GM19023 (cell line): ENCODE measurements around the gene HLF.

Source experiments
- ATAC-seq: cut with Tn5 transposase; IDR thresholded peaks from one replicate; pipeline ENCODE4 v1.9.1; 2021; ENCODE audit warnings: mild to moderate bottlenecking, moderate library complexity; ENCODE audit not compliant: unreplicated experiment

HLF gene

DNA sequence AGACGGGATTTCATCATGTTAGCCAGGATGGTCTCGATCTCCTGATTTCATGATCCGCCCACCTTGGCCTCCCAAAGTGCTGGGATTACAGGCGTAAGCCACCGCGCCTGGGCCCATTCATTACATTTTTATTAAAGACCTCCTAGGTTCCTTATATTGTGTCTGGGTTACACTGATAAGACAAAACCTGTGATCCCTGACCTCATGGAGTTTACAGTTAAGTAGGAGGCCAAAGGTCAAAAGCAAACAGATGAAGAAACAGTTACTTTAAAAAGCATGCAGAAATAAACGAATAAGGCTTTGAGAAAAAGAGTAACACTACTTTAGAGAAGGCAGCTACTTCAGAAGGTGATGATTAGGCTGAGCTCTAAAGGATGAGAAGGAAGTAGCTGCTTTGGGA is 14.9 kb upstream of the HLF start:
- no peak for ATAC-seq

DNA sequence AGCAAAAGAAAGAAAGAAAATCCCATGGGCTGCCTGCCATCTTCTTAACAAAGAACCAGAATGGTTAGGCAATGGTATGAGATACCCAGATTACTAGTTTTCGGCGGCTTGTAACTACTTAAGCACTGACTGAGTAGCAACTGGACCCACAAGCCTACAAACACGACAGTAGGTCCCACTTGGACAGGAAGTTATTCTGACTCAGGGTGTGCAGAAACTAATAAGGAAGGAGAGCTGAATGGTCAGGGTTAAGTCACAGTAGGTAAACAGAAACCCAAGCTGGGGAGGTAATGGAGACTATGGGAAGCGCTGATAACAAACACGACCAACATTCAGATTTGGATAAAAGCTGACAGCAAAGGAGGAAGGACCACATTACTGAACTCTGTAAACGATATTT is 10.4 kb upstream of the HLF start:
- no peak for ATAC-seq

DNA sequence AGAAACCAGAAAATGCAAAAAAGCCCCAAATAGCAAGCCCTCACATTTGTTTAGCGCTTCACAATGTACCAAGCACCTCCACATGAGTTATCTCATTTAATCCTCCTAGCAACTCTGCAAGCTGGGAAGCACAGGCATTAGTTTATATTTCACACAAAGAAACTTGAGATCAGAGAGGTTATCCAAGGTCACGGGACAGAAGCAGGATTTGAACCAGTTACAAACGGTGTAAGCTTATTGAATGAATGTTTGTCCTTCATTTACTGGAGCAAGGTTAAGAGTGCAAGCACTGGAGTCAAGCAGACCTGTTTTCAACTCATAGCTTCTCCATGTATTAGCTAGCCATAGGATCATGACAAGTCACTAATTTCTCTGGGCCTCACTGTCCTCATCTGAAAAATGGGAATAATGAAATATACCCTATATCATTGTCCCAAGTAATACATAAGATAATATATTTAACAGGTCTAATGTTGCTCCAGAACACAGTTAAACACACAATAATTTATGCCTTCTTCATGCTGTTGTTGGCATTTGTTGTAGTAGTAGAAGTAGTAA is 6.1 kb upstream of the HLF start:
- ATAC-seq = no peak

DNA sequence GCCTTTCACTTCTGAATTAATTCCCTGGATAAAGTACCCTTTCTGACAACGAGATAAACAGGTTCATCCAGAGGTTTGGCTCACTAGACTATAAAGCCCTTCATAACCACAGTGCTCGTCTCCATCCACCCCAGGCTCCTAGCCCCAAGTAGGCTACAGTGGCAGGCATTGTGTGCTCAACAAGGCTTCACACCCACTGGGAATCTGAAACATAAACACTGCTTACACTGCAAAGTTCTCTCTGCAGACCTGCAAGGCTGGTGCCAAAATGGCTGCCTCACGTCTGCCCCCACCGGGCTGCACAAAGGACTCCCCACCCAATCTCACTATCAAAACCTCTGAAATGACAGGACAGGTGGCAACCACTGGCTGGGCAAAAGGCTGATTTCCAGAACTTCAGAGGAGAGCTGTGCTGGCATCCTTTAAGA is 5.1 kb upstream of the HLF start:
- no peak for ATAC-seq

DNA sequence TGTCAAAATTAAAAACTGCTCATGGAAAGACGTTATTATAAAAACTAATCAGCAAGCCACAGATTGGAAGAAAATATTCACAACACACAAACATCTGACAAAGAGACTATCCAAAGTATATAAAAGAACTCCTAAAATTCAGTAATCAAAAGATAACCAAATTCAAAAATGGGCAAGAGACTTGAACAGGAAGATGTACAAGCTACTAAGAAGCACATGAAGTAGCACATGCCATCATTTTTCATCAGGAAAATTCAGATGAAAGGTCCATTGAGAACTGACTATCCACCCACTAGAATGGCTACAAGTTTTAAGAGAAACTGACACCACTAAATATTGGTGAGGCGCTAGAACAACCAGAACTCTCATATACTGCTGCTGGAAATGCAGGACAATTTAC is 3.4 kb upstream of the HLF start:
- ATAC-seq = no peak

DNA sequence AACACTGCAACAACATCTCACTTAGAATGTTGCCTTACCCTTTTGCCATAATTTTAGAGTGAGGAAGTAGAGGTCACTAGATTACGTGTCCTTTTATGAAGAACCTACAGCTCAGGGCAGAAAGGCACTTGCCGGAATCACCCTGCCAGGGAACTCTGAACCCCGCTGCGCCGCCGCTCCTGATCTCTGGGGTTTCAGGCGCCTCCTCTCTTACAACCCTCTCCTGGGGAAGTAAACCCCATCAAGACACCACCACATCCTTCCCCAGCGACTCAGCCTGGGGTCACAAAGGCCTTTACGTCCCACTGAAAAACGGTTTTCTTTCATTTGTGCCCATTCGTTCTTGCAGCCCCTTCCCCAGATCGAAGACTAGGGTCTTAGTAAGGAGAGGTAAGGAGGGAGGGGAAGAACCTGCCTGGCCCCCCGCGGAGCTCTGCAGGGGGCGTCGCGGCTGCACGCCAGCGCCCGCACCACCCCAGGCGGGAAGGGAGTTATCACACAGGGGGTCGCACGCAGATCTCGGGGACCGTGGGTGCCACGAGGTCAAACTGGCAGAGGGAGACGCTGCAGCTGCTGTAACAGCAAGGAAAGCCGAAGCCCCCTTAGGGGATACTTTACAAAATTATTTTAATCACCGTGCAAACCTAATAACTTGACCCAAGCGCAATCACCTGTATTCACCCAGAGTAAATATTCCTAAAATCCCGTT is 1.0 kb upstream of the HLF start:
- no peak for ATAC-seq

DNA sequence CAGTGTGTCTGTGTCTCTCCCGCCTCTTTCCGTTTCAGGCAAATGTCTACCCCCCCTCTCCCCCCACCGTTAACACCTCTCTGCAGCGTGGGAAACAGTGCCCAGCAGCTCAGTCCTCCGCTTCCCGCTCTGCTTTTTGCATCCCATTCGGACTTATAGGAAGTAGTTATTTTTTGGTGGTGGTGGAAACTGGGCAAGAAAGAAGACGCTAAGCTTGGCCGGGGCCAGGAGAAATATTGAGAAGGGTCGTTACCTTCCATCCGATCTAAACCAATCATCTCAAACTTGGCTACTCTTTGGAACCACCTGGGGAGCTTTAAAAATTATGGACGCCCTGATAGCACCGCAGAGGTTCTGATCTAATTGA is 499 bp upstream of the HLF start:
- no peak for ATAC-seq

DNA sequence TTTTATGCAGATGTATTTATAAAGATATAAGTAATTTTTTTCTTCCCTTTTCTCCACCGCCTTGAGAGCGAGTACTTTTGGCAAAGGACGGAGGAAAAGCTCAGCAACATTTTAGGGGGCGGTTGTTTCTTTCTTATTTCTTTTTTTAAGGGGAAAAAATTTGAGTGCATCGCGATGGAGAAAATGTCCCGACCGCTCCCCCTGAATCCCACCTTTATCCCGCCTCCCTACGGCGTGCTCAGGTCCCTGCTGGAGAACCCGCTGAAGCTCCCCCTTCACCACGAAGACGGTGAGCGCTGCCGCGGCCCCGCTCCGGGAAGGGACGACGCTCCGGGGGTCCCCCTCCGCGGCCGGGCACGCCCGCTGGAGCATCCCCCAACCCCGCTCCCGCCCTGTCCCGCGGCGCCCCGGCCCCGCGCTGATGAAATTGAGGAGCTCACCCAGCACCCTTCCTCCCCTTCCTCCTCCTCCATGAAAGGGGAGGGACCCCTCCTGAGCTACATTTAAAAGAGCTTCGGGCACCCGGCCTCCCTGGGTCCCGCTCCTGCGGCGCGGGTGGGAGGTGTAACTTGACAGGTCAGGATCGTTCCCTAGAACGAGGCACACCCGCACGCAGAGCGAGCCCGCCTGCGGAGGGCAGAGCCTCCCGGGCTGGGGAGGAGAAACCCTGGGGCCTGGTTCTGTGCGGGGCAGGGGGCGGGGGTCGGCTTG is 706 bp downstream of the HLF start:
- ATAC-seq = no peak

DNA sequence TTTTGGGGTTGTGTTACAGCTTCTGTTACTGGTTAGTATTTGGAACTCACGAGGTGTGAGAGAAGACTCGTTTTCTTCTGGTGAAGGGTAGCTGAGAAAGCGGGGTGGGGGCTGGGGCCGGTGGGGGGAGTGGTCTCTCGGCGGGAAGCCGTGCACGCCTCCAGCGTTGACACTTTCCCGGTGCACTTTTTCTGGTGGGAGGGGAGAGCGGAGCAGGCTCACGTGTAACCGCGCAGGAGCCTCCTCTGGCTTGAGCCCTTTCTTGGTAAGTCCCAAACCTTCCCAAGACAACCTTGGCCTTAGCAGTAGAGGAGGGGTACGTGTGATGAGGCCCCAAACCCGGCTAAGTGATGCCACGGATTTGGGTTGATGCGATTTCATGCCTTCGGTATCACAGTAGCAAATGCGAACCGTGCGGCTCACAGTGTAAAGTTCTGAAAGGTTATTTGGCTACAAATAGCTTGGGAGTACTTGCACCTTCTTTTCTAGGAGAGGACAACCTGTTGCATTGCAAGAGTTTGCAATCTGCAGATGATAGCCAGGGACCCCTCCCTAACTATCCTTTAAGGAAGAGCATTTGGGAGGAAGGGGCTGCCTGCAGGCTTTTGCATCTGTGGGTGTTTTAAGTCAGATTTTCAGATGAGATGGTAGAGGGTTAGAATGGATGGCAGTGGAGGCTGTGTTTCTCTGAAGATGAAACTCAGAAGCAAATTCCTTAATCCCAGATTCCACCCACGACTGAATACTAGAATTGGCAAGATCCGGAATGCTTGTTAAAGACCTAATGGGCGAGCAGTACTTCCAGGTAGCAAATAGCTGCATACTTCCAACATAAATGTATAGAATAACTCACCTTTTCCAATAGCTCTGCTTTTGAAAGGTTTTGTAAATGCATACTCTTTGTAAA is 1.5 kb downstream of the HLF start:
- no peak for ATAC-seq

DNA sequence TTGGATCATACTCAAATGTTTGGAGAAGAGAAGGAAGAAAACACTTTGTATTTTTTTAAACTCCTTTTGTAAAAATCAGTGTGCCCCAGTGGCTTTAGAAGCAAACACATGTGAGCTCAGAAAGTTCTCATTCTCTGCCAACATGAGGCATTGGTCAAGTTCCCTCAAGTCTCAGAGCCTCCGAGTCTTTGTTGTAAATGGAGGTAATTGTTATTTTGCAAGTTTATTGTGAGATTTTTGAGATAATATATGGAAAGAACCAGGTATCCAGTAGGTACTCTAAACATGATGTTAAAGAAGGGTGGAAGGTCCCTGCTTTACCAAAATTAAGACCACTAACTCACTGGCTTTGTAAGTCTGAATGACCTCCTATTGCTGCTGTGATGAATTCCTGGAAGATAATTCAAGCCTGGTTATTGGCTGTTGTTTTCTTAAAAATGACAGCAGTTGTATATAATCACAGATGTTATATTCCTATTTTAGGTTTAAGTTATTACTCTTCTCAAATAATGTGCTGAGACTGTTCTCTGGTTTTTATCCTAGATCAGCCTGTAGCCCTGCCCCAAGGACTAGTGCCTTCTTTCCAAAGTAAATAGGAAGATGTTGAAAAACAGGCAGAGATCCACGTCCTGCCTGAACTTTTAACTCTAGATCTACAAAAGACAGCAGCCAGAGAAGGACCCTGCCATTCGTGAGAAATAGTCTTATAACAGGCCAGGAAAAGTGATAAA is 2.4 kb downstream of the HLF start:
- no peak for ATAC-seq

DNA sequence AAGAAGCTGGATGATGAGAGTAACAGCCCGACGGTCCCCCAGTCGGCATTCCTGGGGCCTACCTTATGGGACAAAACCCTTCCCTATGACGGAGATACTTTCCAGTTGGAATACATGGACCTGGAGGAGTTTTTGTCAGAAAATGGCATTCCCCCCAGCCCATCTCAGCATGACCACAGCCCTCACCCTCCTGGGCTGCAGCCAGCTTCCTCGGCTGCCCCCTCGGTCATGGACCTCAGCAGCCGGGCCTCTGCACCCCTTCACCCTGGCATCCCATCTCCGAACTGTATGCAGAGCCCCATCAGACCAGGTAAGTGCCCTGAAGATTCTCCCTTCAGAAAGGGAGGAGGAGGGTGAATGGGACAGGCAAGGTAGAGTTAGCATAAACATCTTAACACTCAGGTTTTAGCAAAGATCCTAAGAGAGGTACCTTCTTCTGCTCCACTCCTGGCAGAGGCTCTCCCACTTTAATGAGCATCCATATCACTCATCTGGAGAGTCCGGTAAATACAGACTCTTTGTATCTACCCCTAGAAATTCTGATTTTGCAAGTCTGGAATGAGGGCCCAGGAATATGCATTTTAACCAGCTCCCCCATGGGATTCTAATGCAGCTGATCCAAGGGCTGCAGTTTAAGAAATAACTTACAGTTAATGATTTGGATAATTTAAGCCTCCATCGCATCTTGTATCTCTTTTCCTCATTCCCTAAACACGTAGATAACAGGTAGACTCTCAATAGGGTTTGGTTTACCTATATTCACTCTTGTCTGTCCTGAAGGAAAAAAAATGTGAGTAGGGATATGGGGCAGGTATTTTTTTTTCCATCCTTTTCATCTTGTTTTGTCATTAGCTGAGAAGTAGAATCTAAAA is 3.3 kb downstream of the HLF start:
- ATAC-seq = no peak

DNA sequence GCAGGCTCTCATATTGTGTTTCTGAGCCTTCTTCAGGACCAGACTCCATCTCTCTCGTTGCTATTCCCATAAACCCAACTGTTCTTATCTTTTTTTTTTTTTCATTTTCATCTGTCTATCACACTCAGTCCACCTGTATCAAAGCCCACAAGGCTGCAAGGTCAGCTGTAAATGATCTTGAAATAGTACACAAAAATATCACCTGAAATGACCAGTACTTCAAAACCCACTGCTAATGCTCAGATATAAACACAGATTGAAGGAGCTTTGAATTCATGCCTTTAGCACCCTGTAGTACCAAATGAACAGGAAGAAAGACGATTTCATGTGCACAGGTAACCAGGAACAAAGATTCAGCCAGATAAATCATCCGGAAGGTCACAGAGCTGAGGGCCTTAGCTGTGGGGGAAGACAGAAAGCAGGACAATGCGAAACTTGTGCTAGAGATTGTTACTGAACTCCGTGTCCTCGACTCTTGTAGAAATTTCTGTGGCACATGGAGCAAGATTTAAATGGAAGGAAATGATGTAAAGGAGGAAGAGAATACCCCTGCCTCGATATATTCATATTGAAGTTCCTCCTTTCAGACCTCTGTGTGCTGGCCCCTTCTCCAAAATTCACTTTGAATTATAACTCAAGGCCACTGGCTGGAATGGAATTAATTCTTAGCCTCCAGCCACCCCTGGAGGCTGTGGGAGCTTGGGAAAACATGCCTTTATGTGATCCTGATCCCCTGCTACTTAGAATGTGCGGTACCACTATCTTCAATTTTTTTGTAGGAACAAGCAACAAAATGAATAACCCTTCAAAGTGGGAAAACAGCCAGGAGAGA is 4.1 kb downstream of the HLF start:
- no peak for ATAC-seq

DNA sequence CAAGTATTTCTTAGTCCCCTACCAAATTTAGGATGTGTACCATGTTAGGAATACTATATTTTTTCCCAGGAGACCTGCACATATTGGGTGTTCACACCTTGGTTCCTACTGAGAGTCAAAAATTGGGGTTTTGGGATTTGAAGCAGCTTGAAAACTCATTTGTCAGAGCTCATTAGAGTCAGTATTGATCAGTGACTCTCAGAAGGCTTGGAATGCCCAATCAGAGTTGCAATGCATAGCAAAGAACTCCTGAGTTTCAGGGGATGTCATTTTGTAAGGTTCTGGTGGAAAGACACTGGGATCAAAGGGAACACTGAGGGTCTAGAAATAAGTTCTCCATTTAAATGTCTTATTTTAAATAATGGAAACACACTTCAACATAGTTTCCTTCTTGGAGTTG is 5.1 kb downstream of the HLF start:
- ATAC-seq = no peak

DNA sequence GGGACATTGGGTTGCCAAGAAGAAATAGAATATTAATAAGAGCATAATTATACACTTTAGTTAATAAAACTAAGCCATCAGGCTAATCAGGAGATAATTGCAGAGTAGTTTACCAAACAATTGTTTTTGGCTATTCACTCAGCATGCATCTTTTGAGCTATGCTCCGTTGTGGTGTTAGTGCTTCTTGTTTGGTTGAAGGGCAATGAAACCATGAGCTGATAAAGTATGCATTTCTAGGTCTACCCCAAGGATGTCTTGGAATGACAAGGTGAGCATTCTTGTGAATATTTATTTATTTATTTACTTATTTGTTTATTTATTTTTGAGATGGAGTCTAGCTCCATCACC is 6.4 kb downstream of the HLF start:
- no peak for ATAC-seq

DNA sequence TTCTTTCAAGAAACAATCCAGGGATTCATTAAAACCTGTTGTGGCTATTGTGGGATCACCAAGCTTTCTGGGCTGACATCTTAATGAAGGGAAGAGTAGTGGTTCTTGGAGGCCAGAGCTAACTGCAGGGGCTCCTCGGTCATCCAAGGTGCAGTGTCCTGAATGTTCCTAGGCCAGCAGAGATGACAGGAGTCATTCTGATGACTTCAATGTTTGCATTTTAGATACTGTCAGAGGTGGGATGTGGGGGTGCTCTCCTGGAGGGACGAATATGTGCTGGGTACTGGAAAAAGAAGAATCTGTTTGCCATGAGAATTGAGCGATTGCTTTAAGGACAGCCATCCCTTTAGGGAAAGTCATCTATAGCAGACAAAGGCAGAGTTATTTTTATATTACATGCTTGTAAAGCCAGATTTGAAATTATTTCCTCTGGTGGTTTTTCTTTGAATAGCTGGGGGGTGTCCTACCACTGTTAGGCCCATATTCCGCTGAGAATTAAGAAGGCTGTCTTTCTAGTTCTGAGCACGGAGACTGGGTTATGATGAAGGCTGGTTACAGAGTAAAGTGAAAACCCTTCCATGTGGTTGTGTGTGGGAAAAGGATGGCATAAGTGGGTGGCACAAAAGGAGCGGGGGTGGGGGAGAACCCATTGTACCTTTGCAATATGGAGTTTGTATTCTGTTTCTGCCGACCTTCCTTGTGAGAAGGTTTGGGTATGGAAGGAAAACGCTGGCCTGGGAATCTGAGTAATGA is 7.4 kb downstream of the HLF start:
- ATAC-seq = no peak

DNA sequence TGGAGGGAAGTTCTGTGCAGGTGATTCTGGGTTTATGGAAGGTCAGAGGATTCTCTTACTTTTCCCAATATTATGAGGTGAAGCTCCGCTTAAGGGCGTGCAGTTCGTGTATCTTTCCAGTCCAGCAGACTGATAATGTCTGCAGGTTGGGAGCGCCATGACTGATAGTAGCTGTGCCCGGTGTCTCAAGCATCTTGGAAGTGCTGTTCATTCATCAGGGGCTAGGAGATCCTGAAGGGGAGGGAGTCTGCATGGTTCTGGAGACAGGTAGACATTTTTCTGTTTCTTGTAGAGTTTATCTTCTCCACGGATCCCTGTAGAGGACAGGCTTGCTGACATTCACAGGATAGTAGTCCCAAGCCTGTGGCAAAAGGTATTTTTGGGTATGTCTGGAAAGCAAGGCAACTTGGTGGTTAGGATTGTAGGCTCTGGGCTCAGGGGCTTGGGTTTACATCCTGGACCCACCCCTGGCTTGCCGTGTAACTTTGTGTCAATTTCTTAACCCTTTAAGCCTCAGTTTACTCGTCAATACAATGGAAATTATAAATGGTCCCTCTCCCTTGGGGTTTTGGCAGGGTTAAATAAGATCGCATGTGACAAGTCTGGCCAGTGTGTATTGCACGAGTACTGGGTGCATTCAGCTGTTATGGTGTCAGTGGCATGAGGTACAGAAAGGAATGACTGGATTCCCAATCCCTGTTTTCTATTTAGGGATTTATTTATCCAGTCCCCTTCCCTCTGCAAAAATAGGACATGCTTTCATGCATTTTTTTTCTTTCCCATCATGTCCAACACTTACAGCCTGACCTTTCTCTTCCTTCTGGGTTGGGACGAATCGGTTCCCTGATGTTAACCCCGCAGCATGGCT is 8.2 kb downstream of the HLF start:
- no peak for ATAC-seq

DNA sequence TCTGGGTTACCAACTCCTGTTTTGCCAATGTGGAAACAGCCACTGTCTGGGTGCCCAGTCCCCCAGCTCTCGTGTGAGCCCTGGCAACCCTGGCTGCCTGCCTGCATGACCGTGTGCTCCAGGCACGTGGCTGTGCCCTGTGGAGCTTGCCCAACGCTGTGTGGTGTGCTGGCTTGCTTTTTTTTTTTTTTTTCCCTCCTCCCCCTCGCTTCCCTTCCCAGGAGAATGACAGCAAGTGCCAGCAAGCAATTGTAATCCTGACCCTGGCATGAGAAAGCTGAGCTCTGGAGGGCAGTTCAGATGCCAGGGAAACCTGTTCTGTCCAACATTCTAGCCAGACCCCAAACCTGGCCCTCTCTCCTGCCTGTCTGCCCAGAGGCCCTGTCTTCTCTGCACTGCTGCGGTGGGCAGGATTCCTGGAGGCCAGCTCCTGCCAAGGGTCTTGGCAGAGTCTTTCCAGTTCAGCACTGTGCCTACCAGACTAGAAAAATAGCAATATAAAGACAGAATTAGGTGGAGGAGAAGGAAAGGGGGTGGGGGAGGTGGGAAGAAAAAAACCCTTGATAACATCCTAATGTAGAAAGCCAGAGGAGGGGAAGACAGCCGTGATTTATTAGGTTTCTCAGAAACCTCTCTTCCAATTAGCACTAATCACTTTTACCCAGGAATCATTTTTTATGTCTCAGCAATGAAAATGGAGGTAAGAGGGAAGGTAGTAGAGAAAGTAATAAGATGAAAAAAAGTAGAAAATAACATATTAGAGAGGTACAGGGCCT is 9.0 kb downstream of the HLF start:
- no peak for ATAC-seq
